ENCODE measurements around the gene POLD3.

The POLD3 gene

DNA sequence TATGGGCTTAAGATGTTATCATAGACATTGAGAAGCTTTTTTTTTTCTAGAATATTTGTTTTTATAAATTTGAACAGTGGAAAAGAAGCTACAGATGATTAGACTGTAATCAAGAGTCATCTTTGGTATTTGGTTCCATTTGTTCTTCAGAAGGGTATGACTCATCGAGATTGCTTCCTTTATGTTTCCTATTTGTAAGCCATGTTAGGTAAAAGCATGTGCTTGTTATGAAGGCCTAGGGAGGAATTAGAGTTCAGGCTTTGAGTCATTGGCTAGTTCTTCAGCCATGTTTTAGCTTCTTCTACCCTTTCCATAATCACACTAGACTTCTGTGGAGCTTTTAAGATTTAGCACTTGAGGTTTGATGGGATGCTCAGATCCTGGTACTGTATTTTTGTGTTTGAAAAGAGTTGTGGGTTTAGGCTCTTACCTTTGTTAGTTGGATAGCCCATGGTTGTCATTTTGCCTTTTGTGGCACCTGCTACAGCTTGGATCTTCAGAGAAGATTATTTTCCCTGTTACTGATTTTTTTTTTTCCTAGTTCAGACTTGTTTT, 44.3 kb downstream of the POLD3 start:
- no peak overlapping the region; the same call in 1 of the 2 replicates for H3K27ac ChIP-seq
- TF ChIP-seq POLR2AphosphoS5 (IDR thresholded peaks at IDR 0.05; ENCODE audit: borderline replicate concordance, low read depth, low read length) (no peak), FOXP2 (optimal IDR thresholded peaks at IDR 0.05; ENCODE audit: control extremely low read depth, extremely low read length, insufficient read depth) (no peak), EZH2 (IDR thresholded peaks at IDR 0.05) (no peak)
- no peaks in the 10 kb centered on the region for H3K9me3 ChIP-seq (ENCODE audit: low read depth, low read length)
- H3K36me3 ChIP-seq (ENCODE audit: insufficient read depth, low read length), result peaks cover 79% of the 10 kb centered on the region
- no peak overlapping the region for H3K4me3 ChIP-seq
- H3K9ac ChIP-seq (ENCODE audit: insufficient read length), result no peak overlapping the region
- DNase-seq (ENCODE audit: low read depth, low spot score), result no peak

GRCh38 chr11:74637700-74638099, 45.3 kb downstream of the POLD3 start:
- no peak overlapping the region for H3K4me3 ChIP-seq
- H3K9ac ChIP-seq (ENCODE audit: insufficient read length), result no peak overlapping the region
- peaks cover 84% of the 10 kb centered on the region for H3K36me3 ChIP-seq (ENCODE audit: insufficient read depth, low read length)
- no peak for DNase-seq (ENCODE audit: low read depth, low spot score)
- H3K27ac ChIP-seq, result no peak overlapping the region; the same call in 1 of the 2 replicates
- H3K9me3 ChIP-seq (ENCODE audit: low read depth, low read length), result no peaks in the 10 kb centered on the region
- no peak for TF ChIP-seq EZH2 (IDR thresholded peaks at IDR 0.05)
- TF ChIP-seq FOXP2 (optimal IDR thresholded peaks at IDR 0.05; ENCODE audit: control extremely low read depth, extremely low read length, insufficient read depth), result no peak
- TF ChIP-seq POLR2AphosphoS5 (IDR thresholded peaks at IDR 0.05; ENCODE audit: borderline replicate concordance, low read depth, low read length), result no peak

DNA sequence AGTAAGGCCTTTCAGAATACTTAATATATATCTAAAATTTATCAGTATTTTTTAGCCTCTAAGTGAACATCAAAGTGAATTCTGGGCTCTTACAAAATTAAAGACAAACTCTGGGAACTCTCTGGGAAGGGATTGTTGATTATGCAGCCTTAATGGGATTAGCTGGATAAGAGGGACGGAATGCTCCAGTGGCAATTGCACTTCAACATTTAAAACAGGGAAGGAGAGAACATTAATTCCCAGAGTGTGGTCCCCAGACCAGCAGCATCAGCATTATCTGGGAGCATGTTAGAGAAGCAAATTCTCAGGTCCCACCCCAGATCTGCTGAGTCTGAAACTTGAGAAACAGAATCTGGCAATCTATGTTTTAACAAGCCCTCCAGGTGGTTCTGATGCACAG, 46.5 kb downstream of the POLD3 start:
- Histone ChIP-seq H3K27ac (peak overlapping the region; percentile 26; the same call in 1 of the 2 replicates), H3K36me3 (ENCODE audit: insufficient read depth, low read length) (peaks cover 81% of the 10 kb centered on the region), H3K4me3 (no peak overlapping the region), H3K9me3 (ENCODE audit: low read depth, low read length) (no peaks in the 10 kb centered on the region), H3K9ac (ENCODE audit: insufficient read length) (no peak overlapping the region)
- DNase-seq (ENCODE audit: low read depth, low spot score), result no peak
- no peak for TF ChIP-seq FOXP2 (optimal IDR thresholded peaks at IDR 0.05; ENCODE audit: control extremely low read depth, extremely low read length, insufficient read depth)
- TF ChIP-seq EZH2 (IDR thresholded peaks at IDR 0.05), result no peak
- no peak for TF ChIP-seq POLR2AphosphoS5 (IDR thresholded peaks at IDR 0.05; ENCODE audit: borderline replicate concordance, low read depth, low read length)

GRCh38 chr11:74639533-74639932, 47.2 kb downstream of the POLD3 start:
- Histone ChIP-seq H3K9ac (ENCODE audit: insufficient read length) (no peak overlapping the region), H3K27ac (0 out of 2 replicates have a peak overlapping the region, but pooled peaks have one; percentile 32), H3K9me3 (ENCODE audit: low read depth, low read length) (no peaks in the 10 kb centered on the region), H3K4me3 (no peak overlapping the region), H3K36me3 (ENCODE audit: insufficient read depth, low read length) (peaks cover 83% of the 10 kb centered on the region)
- TF ChIP-seq EZH2 (IDR thresholded peaks at IDR 0.05) (no peak), FOXP2 (optimal IDR thresholded peaks at IDR 0.05; ENCODE audit: control extremely low read depth, extremely low read length, insufficient read depth) (no peak), POLR2AphosphoS5 (IDR thresholded peaks at IDR 0.05; ENCODE audit: borderline replicate concordance, low read depth, low read length) (no peak)
- DNase-seq (ENCODE audit: low read depth, low spot score), result no peak

DNA sequence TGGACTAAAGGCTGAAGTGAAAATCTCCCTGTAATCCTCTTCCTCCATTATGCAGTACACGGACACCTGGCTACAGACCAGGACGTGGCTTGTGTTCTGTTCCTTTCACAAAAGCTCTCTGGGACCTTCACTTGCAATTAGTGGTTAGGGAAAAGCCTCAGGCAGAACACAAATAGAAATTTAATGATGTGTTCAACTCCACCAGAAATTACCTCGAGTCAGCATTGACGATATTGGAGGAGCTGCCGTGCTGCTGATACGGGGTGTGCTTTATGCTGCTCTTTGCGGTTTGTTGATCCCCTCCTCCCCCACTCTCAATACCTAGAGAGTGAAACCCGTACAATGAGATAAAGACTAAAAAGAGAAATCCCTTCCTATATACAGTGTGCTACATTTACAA, 48.9 kb downstream of the POLD3 start:
- peaks cover 77% of the 10 kb centered on the region for H3K36me3 ChIP-seq (ENCODE audit: insufficient read depth, low read length)
- peak overlapping the region; percentile 59 for H3K4me3 ChIP-seq
- no peak for TF ChIP-seq FOXP2 (optimal IDR thresholded peaks at IDR 0.05; ENCODE audit: control extremely low read depth, extremely low read length, insufficient read depth)
- TF ChIP-seq EZH2 (IDR thresholded peaks at IDR 0.05), result no peak
- TF ChIP-seq POLR2AphosphoS5 (IDR thresholded peaks at IDR 0.05; ENCODE audit: borderline replicate concordance, low read depth, low read length), result peak; percentile 34; the same call in 1 of the 2 replicates
- peak overlapping the region; percentile 83 for H3K27ac ChIP-seq
- peak; percentile 74 for DNase-seq (ENCODE audit: low read depth, low spot score)
- no peaks in the 10 kb centered on the region for H3K9me3 ChIP-seq (ENCODE audit: low read depth, low read length)
- H3K9ac ChIP-seq (ENCODE audit: insufficient read length), result no peak overlapping the region

DNA sequence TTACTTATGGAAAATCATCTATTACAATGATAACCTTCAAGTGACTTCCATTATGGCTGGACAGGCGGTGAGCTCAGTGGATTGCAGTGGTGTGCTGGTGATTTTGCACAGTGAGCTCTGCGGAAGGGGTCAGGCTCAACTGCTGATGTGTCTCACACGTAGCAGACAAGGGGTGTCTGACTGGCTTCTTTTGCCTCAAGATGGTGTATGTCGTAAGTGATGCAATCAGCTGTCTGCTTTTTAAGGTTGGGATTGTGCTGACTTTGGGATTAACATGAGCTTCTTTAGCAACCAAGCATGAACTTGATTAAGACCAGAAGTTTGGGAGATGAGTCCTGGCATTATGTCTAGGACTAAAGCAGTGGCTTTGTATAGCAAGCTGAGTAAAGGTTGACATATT, 49.5 kb downstream of the POLD3 start:
- Histone ChIP-seq H3K9me3 (ENCODE audit: low read depth, low read length) (no peaks in the 10 kb centered on the region), H3K9ac (ENCODE audit: insufficient read length) (no peak overlapping the region), H3K27ac (peak overlapping the region; percentile 83), H3K36me3 (ENCODE audit: insufficient read depth, low read length) (peaks cover 75% of the 10 kb centered on the region), H3K4me3 (peak overlapping the region; percentile 59)
- peak; percentile 34 for DNase-seq (ENCODE audit: low read depth, low spot score)
- TF ChIP-seq POLR2AphosphoS5 (IDR thresholded peaks at IDR 0.05; ENCODE audit: borderline replicate concordance, low read depth, low read length) (no peak), FOXP2 (optimal IDR thresholded peaks at IDR 0.05; ENCODE audit: control extremely low read depth, extremely low read length, insufficient read depth) (no peak)

DNA sequence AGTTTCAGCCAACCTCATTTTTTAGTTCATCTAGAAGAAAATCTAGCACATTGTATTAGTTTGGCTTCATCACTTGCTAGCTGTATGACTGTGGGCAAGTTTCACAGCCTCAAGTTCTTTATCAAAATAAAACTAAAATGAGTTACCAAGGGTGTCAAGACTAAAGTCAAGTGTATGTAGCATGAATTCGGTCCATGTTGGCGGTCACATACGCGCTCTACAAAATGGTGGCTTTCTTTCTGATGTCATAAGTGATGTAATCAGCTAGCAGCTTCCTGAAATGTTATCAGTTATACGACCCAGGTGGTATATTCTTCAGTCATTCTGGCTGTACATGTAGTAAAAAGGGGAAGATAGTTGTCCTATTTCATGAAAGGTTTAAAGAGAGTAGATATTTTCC, 50.5 kb downstream of the POLD3 start:
- Histone ChIP-seq H3K9ac (ENCODE audit: insufficient read length) (no peak overlapping the region), H3K36me3 (ENCODE audit: insufficient read depth, low read length) (peaks cover 74% of the 10 kb centered on the region), H3K4me3 (no peak overlapping the region), H3K27ac (no peak overlapping the region), H3K9me3 (ENCODE audit: low read depth, low read length) (no peaks in the 10 kb centered on the region)
- TF ChIP-seq POLR2AphosphoS5 (IDR thresholded peaks at IDR 0.05; ENCODE audit: borderline replicate concordance, low read depth, low read length), result no peak
- no peak for TF ChIP-seq FOXP2 (optimal IDR thresholded peaks at IDR 0.05; ENCODE audit: control extremely low read depth, extremely low read length, insufficient read depth)
- no peak for TF ChIP-seq EZH2 (IDR thresholded peaks at IDR 0.05)
- DNase-seq (ENCODE audit: low read depth, low spot score), result no peak

DNA sequence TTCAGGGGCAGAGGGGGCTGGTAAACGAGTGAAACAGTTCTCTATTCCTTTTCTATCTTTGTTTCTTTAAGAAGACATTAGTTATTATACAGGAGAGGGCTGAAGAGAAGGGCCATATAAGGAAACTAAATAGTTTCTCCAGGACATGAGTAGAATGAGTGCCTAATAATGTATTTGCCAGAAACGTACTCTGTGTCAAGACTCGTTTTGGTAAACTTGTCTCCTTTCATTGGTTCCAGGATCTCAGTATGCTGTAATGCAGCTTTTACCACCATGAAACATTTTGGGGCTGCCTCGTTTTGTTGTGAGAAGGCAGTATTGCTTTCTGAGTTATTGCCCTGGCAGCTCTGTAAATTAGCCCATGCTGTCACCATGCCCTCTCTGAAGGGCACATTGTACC, 51.7 kb downstream of the POLD3 start:
- Histone ChIP-seq H3K4me3 (no peak overlapping the region), H3K9me3 (ENCODE audit: low read depth, low read length) (no peaks in the 10 kb centered on the region), H3K9ac (ENCODE audit: insufficient read length) (no peak overlapping the region), H3K27ac (no peak overlapping the region), H3K36me3 (ENCODE audit: insufficient read depth, low read length) (peaks cover 76% of the 10 kb centered on the region)
- DNase-seq (ENCODE audit: low read depth, low spot score), result no peak
- TF ChIP-seq POLR2AphosphoS5 (IDR thresholded peaks at IDR 0.05; ENCODE audit: borderline replicate concordance, low read depth, low read length), result no peak
- no peak for TF ChIP-seq EZH2 (IDR thresholded peaks at IDR 0.05)
- TF ChIP-seq FOXP2 (optimal IDR thresholded peaks at IDR 0.05; ENCODE audit: control extremely low read depth, extremely low read length, insufficient read depth), result no peak

DNA sequence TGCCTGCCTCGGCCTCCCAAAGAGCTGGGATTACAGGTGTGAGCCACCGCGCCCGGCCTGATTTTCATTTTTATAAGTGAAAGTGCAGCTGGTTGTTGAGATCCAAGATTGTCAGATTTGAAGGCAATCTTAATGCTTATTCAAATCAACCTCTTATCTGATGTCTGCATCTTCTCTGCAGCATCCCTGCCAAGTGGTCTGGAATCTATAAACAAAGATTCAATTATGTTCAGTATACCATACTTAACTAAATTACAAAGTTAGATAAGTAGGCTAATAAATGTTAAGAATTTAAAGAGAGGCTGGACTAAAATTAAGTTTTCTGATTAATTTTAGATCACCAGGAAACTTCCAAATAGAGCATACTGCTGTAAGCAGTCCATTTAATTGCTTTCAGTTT, 53.8 kb downstream of the POLD3 start:
- Histone ChIP-seq H3K9me3 (ENCODE audit: low read depth, low read length) (no peaks in the 10 kb centered on the region), H3K27ac (no peak overlapping the region), H3K4me3 (no peak overlapping the region), H3K36me3 (ENCODE audit: insufficient read depth, low read length) (peaks cover 71% of the 10 kb centered on the region), H3K9ac (ENCODE audit: insufficient read length) (no peak overlapping the region)
- DNase-seq (ENCODE audit: low read depth, low spot score), result no peak
- TF ChIP-seq FOXP2 (optimal IDR thresholded peaks at IDR 0.05; ENCODE audit: control extremely low read depth, extremely low read length, insufficient read depth), result no peak
- no peak for TF ChIP-seq EZH2 (IDR thresholded peaks at IDR 0.05)
- TF ChIP-seq POLR2AphosphoS5 (IDR thresholded peaks at IDR 0.05; ENCODE audit: borderline replicate concordance, low read depth, low read length), result no peak
